ENCODE results near the gene SPRY4. TPM values are rescaled to one million over a fixed set of nuclear protein-coding genes. Genes with fewer than 3 reads are reported as not detected.

SPRY4 gene
- total RNA-seq, 1 experiment from 2014 or later, result 35.5 TPM

GRCh38 chr5:142313275-142313674, 11.5 kb downstream of the SPRY4 start:
- DNase-seq (ENCODE audit: low spot score), result no peak
- H3K9me3 ChIP-seq (ENCODE audit: low read depth, low read length, poor library complexity, severe bottlenecking), result no peaks in the 10 kb centered on the region
- ChIA-PET POLR2A (ENCODE audit: low non-redundant PET) (interaction anchor here (0.7 kb wide), 1 partner anchor 406 kb away, joined by 3 read pairs; no protein-coding TSS in a partner anchor), CTCF (no interaction called here)
- no peak overlapping the region for H3K27ac ChIP-seq (ENCODE audit: low read depth, low read length, poor library complexity, severe bottlenecking)
- H3K36me3 ChIP-seq (ENCODE audit: insufficient read depth, low read length, poor library complexity, severe bottlenecking), result peaks cover 47% of the 10 kb centered on the region
- no peaks in the 10 kb centered on the region for H3K27me3 ChIP-seq (replicated peaks; ENCODE audit: insufficient read depth, low read depth, low read length, poor library complexity)
- H3K4me1 ChIP-seq (ENCODE audit: insufficient read depth, low read length, poor library complexity, severe bottlenecking), result peaks cover 50% of the 10 kb centered on the region
- H3K4me3 ChIP-seq (ENCODE audit: low read depth, low read length, poor library complexity, severe bottlenecking), result no peak overlapping the region
- TF ChIP-seq EZH2 (IDR thresholded peaks at IDR 0.05; ENCODE audit: borderline replicate concordance, low read depth, low read length, poor library complexity, severe bottlenecking), result no peak
- no peak for TF ChIP-seq CTCF (conservative IDR thresholded peaks at IDR 0.05; ENCODE audit: low read depth, low read length)
- no TSS peak for BruUV-seq (replicated peaks)
- intact Hi-C loops (cut with micrococcal nuclease; ENCODE audit: unreplicated experiment), result no loop called here

- BruUV-seq (replicated peaks), result no TSS peak
- no peak for TF ChIP-seq CTCF (conservative IDR thresholded peaks at IDR 0.05; ENCODE audit: low read depth, low read length)
- no peak for TF ChIP-seq EZH2 (IDR thresholded peaks at IDR 0.05; ENCODE audit: borderline replicate concordance, low read depth, low read length, poor library complexity, severe bottlenecking)
- no peaks in the 10 kb centered on the region for H3K9me3 ChIP-seq (ENCODE audit: low read depth, low read length, poor library complexity, severe bottlenecking)
- H3K4me1 ChIP-seq (ENCODE audit: insufficient read depth, low read length, poor library complexity, severe bottlenecking), result peaks cover 42% of the 10 kb centered on the region
- H3K27me3 ChIP-seq (replicated peaks; ENCODE audit: insufficient read depth, low read depth, low read length, poor library complexity), result no peaks in the 10 kb centered on the region
- intact Hi-C loops (cut with micrococcal nuclease; ENCODE audit: unreplicated experiment), result no loop called here
- CTCF ChIA-PET, result no interaction called here
- no peak overlapping the region for H3K4me3 ChIP-seq (ENCODE audit: low read depth, low read length, poor library complexity, severe bottlenecking)
- no peak for DNase-seq (ENCODE audit: low spot score)
- H3K36me3 ChIP-seq (ENCODE audit: insufficient read depth, low read length, poor library complexity, severe bottlenecking), result peaks cover 47% of the 10 kb centered on the region
- POLR2A ChIA-PET (ENCODE audit: low non-redundant PET), result no interaction called here
- no peak overlapping the region for H3K27ac ChIP-seq (ENCODE audit: low read depth, low read length, poor library complexity, severe bottlenecking)
These were observed 12.4 kb downstream of the SPRY4 start for GRCh38 chr5:142312399-142312798.

GRCh38 chr5:142311725-142312124, 13.1 kb downstream of the SPRY4 start:
- Histone ChIP-seq H3K36me3 (ENCODE audit: insufficient read depth, low read length, poor library complexity, severe bottlenecking) (peaks cover 47% of the 10 kb centered on the region), H3K9me3 (ENCODE audit: low read depth, low read length, poor library complexity, severe bottlenecking) (no peaks in the 10 kb centered on the region), H3K27me3 (replicated peaks; ENCODE audit: insufficient read depth, low read depth, low read length, poor library complexity) (no peaks in the 10 kb centered on the region), H3K4me1 (ENCODE audit: insufficient read depth, low read length, poor library complexity, severe bottlenecking) (peaks cover 35% of the 10 kb centered on the region), H3K4me3 (ENCODE audit: low read depth, low read length, poor library complexity, severe bottlenecking) (no peak overlapping the region), H3K27ac (ENCODE audit: low read depth, low read length, poor library complexity, severe bottlenecking) (no peak overlapping the region)
- no peak for DNase-seq (ENCODE audit: low spot score)
- ChIA-PET POLR2A (ENCODE audit: low non-redundant PET) (no interaction called here), CTCF (no interaction called here)
- intact Hi-C loops (cut with micrococcal nuclease; ENCODE audit: unreplicated experiment), result no loop called here
- TF ChIP-seq CTCF (conservative IDR thresholded peaks at IDR 0.05; ENCODE audit: low read depth, low read length) (no peak), EZH2 (IDR thresholded peaks at IDR 0.05; ENCODE audit: borderline replicate concordance, low read depth, low read length, poor library complexity, severe bottlenecking) (no peak)
- BruUV-seq (replicated peaks), result no TSS peak
